SK-N-SH (cell line): ENCODE measurements around the gene PRICKLE1.

Source experiments
- CTCF ChIP-seq: fragments of 200-600 bp; sonication (generic); IDR thresholded peaks from 2 replicates; pipeline ENCODE4 v1.6.1; 2017; ENCODE audit warnings: antibody characterized with exemption, mild to moderate bottlenecking, moderate library complexity
- ELF1 ChIP-seq: IDR thresholded peaks from 2 replicates; pipeline ENCODE4 v1.4.0; 2012
- EP300 ChIP-seq, 2 experiments: IDR thresholded peaks; 2 replicates each; pipeline versions ENCODE4 v1.4.0 to v1.6.1; 2012; ENCODE audit warnings: borderline replicate concordance in 1 of 2, low read depth in 1 of 2, low read length in 1 of 2
- EZH2phosphoT487 ChIP-seq: fragments of 200-600 bp; sonication (generic); IDR thresholded peaks from 2 replicates; pipeline ENCODE4 v1.6.1; 2017; ENCODE audit warnings: low read depth, mixed run types, mild to moderate bottlenecking, antibody characterized with exemption, moderate library complexity, borderline replicate concordance
- FOSL2 ChIP-seq: IDR thresholded peaks from 2 replicates; pipeline ENCODE4 v1.4.0; 2012; ENCODE audit warnings: low read depth, mild to moderate bottlenecking, moderate library complexity, borderline replicate concordance
- FOXJ3 ChIP-seq: sonication (generic); formaldehyde crosslinking; IDR thresholded peaks from 2 replicates; pipeline ENCODE4 v1.5.1; 2020; ENCODE audit warnings: mild to moderate bottlenecking, missing genetic modification reagents
- GABPA ChIP-seq: IDR thresholded peaks from 2 replicates; pipeline ENCODE4 v1.4.0; 2012; ENCODE audit warnings: low read depth, mild to moderate bottlenecking
- RAD21 ChIP-seq: IDR thresholded peaks from 2 replicates; pipeline ENCODE4 v1.6.1; 2012; ENCODE audit warnings: mild to moderate bottlenecking, low read length
- RCOR1 ChIP-seq: fragments of 150-350 bp; IDR thresholded peaks from 2 replicates; pipeline ENCODE4 v1.6.1; 2017; ENCODE audit warnings: antibody characterized with exemption, low read length
- RXRA ChIP-seq: IDR thresholded peaks from 2 replicates; pipeline ENCODE4 v1.4.0; 2012; ENCODE audit warnings: low read depth, mild to moderate bottlenecking, borderline replicate concordance
- SMC3 ChIP-seq: IDR thresholded peaks from 2 replicates; pipeline ENCODE4 v1.6.1; 2012; ENCODE audit warnings: low read depth, low read length, improper control_type of control experiment
- TCF12 ChIP-seq: IDR thresholded peaks from 2 replicates; pipeline ENCODE4 v1.4.0; 2012
- TEAD4 ChIP-seq: IDR thresholded peaks from 2 replicates; pipeline ENCODE4 v1.4.0; 2012; ENCODE audit warnings: mild to moderate bottlenecking, borderline replicate concordance; ENCODE audit not compliant: insufficient read depth
- USF1 ChIP-seq: IDR thresholded peaks from 2 replicates; pipeline ENCODE4 v1.4.0; 2012; ENCODE audit warnings: low read depth, borderline replicate concordance

GRCh38 chr12:42516573-42516972 is 73.0 kb downstream of the PRICKLE1 start:
- TF ChIP-seq RAD21 (no peak), CTCF (no peak), GABPA (no peak), EP300 (IDR thresholded peaks at IDR 0.05; ENCODE audit: borderline replicate concordance in 1 of 2, low read depth in 1 of 2, low read length in 1 of 2) (no peak), TCF12 (no peak), FOXJ3 (no peak), RCOR1 (no peak), SMC3 (no peak), EZH2phosphoT487 (no peak), RXRA (no peak), TEAD4 (no peak), USF1 (no peak), ELF1 (no peak), FOSL2 (no peak)
